Mononuclear cell (primary cell): ENCODE results near the gene ALS2CL. TPM values are rescaled to one million over a fixed set of nuclear protein-coding genes. Genes with fewer than 3 reads are reported as not detected.

Experiments
- H3K27me3 ChIP-seq: 2 replicates; pipeline ENCODE4 v1.6.0; 2011; ENCODE audit warnings: low read length, control low read depth; ENCODE audit not compliant: insufficient read depth
- H3K4me1 ChIP-seq: 2 replicates; pipeline ENCODE4 v1.5.1; 2011; ENCODE audit warnings: mild to moderate bottlenecking, low read length, control low read depth; ENCODE audit not compliant: insufficient read depth
- H3K4me3 ChIP-seq: 2 replicates; pipeline ENCODE4 v1.5.1; 2011; ENCODE audit warnings: mild to moderate bottlenecking, low read length, moderate library complexity
- H3K9me3 ChIP-seq: 2 replicates; pipeline ENCODE4 v1.5.1; 2011; ENCODE audit warnings: low read depth, mild to moderate bottlenecking, control low read depth, low read length
- total RNA-seq: library from RNA; depleted of rRNA; stranded (reverse); fragments of >200 nt; gene quantifications from one replicate; pipeline ENCODE4 v1.2.3, GENCODE V29; 2012

Gene ALS2CL
- total RNA-seq, 1 donor = 5.4 TPM

DNA sequence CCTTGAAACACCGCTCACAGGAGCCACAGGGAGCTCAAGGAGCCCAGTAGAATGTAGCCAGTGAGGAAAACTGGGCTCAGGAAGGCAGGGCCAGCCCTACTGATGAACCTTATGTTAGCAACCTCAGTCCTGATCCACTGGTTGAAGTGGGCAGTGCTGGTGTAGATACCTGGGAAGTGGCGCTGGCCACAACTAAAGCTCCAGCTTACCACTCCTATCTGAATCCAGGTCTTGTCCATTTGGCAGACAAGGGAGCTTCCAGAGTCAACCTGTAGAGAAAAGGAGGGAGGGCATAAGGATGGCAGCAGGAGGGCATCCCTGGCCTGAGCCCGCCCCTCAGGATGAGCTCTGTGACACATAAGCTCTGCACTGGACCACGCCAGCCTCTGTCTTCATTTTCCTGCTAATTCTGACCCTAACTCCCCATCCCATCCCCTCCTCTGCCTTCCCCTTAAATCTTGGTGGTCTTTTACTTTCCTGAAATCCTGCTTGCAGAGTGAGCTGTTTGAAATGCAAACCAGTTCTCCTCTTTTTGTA, 26.3 kb upstream of the ALS2CL start:
- Histone ChIP-seq H3K9me3 (no peaks in the 10 kb centered on the region), H3K4me1 (no peaks in the 10 kb centered on the region), H3K4me3 (no peak overlapping the region), H3K27me3 (peaks cover 4% of the 10 kb centered on the region)

DNA sequence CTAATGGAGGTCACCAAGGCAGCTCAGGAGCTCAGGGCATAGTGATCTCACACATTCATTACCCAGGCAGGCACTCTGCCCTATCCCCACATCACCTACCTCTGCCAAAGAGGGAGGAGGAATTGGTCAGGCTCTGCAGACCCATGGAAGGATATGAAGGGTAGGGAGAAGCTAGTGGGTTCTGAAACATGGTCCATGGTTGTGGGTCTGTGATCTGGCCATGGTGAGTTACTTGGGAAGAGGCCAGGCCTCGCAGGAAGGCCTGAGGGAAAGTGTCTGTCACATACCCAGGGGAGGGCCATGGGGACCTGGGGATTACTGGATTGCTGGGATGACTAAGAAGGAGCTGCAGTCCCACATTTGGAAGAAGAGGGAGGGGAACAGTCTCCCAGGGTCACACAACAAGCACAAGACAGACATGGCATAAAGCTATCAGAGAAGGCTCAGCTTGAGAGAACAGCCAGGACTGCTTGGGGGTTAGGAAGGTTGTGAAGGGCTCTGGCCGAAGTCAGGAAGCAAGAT, 25.6 kb upstream of the ALS2CL start:
- Histone ChIP-seq H3K27me3 (peaks cover 4% of the 10 kb centered on the region), H3K4me3 (no peak overlapping the region), H3K4me1 (no peaks in the 10 kb centered on the region), H3K9me3 (no peaks in the 10 kb centered on the region)

GRCh38 chr3:46717447-46718231, 24.2 kb upstream of the ALS2CL start, which contains the start of gene PRSS50:
TSS of gene PRSS50 (minus strand) at chr3:46717869. CDS start at chr3:46717824, 45 bp downstream.
- no peak within 1 kb of the TSS for H3K4me3 ChIP-seq
- H3K27me3 ChIP-seq = peaks cover 4% of the 10 kb centered on the region
- H3K4me1 ChIP-seq = no peaks in the 10 kb centered on the region
- H3K9me3 ChIP-seq = no peaks in the 10 kb centered on the region

- Histone ChIP-seq H3K9me3 (no peaks in the 10 kb centered on the region), H3K27me3 (peaks cover 4% of the 10 kb centered on the region), H3K4me3 (no peak overlapping the region), H3K4me1 (no peaks in the 10 kb centered on the region)
Measured at GRCh38 chr3:46716461-46717441, 23.3 kb upstream of the ALS2CL start.

GRCh38 chr3:46715507-46716175, 22.2 kb upstream of the ALS2CL start:
- Histone ChIP-seq H3K27me3 (peaks cover under 1% of the 10 kb centered on the region), H3K4me1 (no peaks in the 10 kb centered on the region), H3K9me3 (no peaks in the 10 kb centered on the region), H3K4me3 (no peak overlapping the region)

DNA sequence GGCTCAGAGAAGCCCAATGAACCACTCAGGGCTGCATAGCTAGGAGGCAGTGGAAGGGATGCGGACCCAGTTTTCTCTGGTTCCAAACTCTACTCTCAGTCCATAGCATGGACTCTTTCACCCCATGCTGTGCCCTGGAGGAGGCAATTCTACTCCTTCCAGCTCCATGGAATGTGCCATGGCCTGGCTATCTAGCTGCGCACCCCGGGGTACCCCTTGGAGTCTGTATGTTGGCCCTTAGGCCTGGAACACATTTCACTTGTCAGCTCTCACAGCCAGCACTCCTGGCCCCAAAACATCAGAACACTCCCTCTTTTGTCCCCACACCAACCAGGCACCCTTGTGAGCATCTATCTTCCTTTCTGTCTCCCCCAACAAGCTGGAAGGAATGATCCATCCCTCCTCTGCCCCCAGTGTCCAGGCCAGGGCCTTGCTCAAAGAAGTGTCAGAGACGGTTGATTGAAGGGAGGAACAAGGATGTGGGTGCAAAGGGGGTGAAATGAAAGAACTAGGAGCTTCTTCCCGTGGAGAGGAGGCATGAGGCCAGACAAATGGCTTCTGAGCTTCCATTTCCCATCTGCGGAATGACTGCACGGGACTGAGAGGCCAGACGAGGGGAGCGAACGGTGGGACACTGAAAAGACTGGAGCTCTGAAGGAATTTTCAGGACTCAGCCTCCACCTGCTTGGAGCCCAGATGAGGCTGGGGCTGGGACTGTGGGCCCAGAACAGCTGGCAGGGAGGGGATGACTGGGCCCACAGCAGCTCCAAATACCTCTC, 21.4 kb upstream of the ALS2CL start:
- Histone ChIP-seq H3K4me3 (no peak overlapping the region), H3K4me1 (no peaks in the 10 kb centered on the region), H3K9me3 (no peaks in the 10 kb centered on the region), H3K27me3 (no peaks in the 10 kb centered on the region)

GRCh38 chr3:46713898-46714552, 20.5 kb upstream of the ALS2CL start:
- Histone ChIP-seq H3K4me1 (no peaks in the 10 kb centered on the region), H3K27me3 (no peaks in the 10 kb centered on the region), H3K9me3 (no peaks in the 10 kb centered on the region)

GRCh38 chr3:46713050-46713897, 19.8 kb upstream of the ALS2CL start:
- no peak overlapping the region for H3K4me3 ChIP-seq
- H3K9me3 ChIP-seq = no peaks in the 10 kb centered on the region
- no peaks in the 10 kb centered on the region for H3K27me3 ChIP-seq
- H3K4me1 ChIP-seq = no peaks in the 10 kb centered on the region

More at GRCh38 chr3:46713898-46714552, 20.5 kb upstream of the ALS2CL start:
- no peak overlapping the region for H3K4me3 ChIP-seq

DNA sequence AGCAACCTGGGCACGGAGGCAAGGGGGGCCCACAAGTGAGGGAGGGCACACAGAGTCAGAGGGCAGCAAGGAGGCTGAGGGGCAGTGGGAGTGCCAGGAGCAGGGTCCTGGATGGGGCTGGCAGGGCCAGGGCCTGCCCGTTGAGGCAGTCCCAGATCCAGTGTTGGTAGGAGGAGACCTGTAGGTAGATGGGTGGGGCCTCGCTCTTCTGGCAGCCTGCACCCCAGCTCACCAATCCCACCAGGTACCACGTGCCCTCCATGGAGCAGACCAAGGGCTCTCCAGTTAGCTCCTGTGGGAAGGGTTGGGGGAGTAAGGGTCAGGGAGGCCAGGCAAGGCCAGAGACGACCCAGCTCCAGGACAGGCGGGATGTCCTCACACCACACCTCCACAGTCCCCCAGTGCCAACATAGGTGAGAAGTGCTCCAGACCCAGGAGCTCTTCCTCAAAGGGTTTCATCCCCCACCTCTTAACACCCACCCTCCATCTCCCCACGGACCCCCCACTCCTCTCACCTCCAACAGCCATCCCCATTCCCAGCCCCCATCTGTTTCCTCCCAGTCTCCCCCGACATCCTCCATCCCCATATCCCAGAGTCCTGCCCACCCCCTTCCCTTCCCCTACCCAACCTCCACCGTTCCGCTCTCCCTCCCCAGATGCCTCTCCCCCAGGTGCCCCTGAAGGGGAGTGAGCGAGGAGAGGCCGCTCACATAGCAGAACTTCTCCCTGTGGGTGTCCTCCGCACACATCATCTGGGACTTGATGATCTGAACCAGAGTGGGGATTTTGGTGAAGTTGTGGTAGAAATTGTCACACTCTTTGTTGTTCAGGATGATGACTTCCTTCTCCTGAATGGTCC, 18.9 kb upstream of the ALS2CL start:
- Histone ChIP-seq H3K9me3 (no peaks in the 10 kb centered on the region), H3K27me3 (no peaks in the 10 kb centered on the region), H3K4me1 (no peaks in the 10 kb centered on the region), H3K4me3 (no peak overlapping the region)

DNA sequence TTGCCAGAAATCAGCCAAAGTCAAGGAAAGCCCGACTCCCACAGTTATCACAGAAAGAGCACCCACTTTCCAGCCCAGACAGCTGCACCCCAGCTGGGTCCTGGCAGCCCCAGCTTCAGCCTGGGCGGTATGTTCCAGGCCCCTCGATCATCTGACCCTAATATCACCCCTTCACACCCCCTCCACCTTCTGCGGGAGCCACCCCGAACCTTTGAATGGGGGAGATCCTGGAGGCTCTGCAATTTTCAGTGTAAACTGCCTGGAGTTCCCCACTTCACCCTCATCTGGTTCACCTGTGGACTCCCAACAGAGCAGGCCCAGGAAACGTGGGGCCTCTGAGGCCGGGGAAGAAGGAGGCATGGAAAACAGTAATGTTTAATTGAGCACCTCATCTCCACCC, 18.3 kb upstream of the ALS2CL start:
- no peaks in the 10 kb centered on the region for H3K9me3 ChIP-seq
- no peak overlapping the region for H3K4me3 ChIP-seq
- H3K27me3 ChIP-seq = no peaks in the 10 kb centered on the region
- H3K4me1 ChIP-seq = no peaks in the 10 kb centered on the region

DNA sequence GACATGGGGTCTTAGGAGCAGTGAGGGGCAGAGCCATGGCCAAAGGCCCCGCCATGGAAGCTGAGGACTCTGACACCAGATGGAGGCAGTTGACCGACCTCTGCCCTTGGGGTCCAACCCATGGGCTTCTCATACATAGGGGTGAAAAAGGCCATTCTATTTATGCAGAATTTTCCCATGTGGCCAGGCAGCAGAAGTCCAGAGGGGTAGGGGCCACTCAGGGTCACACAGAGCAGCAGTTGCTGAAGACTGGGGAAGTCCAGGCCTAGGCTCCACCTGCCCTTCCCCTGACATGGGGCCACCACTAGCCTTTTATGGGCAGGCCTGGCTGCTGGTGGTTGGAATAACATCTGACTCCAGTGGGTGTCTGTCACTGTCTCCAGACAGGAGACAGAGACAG, 17.8 kb upstream of the ALS2CL start:
- no peaks in the 10 kb centered on the region for H3K4me1 ChIP-seq
- no peaks in the 10 kb centered on the region for H3K27me3 ChIP-seq
- no peak overlapping the region for H3K4me3 ChIP-seq
- no peaks in the 10 kb centered on the region for H3K9me3 ChIP-seq

DNA sequence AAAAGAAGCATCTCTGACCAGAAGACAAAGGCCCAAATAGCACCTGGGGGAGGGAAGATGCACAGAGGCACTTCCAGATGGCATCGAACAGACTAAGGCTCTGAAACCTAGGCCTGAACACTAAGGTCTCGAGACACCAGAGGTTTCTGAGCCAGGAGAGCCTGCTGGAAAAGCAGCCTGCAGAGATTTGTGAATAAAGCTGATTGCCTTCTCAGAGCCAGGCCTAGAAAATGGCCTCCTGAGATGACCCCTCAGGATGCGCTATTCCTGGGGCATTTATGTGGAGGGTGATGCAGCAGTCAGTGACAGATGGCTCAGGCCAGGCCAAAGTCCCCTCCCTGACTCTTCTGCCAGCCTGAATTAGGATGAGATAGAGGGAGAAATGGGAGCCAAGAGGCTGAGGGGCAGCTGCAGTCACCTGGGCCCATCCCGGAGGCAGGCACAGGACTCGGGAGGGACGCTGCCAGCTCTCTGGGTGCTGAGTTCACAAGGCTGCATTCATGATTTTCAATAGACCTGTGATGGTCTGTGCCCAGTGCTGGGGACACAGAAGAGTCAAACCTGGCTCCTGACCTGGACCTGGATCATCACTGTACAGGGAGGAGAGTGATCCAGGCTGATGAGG, 17.3 kb upstream of the ALS2CL start:
- Histone ChIP-seq H3K4me1 (no peaks in the 10 kb centered on the region), H3K27me3 (no peaks in the 10 kb centered on the region), H3K9me3 (no peaks in the 10 kb centered on the region), H3K4me3 (no peak overlapping the region)
